ENCODE data around the gene CAMSAP3. TPM values are rescaled to one million over a fixed set of nuclear protein-coding genes. Genes with fewer than 3 reads are reported as not detected.

The CAMSAP3 gene
- total RNA-seq, 1 donor from 2014 or later, result 12.6 TPM

DNA sequence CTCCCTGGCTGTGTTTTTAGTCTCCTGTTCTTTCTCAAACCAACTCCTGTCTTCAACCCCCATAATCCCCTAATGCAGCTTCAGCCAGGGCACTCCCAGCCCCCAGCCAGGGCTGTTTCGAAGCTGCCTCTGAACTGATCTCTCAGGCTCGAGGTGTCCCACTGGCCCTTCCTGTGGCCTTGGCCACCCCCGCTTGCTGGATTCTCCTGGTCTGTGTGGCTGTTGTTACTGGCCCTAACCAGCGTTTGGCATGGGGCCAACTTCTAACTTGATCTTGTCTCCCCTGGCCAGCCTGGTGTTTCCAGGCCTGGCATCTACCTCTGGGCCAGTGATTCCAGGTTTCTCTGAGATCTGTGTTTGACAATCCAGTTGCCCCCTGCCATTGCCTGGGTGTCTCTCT is 22.7 kb downstream of the CAMSAP3 start:
- Histone ChIP-seq H3K27me3 (ENCODE audit: control insufficient read depth, insufficient read depth, low read length) (no peaks in the 10 kb centered on the region), H3K36me3 (ENCODE audit: control insufficient read depth, insufficient read depth, low read length) (no peaks in the 10 kb centered on the region), H3K4me3 (ENCODE audit: low read depth, low read length) (no peak overlapping the region)
- TF ChIP-seq CTCF (IDR thresholded peaks at IDR 0.05; ENCODE audit: insufficient read depth, low read length, poor library complexity, severe bottlenecking), result no peak
- no peak for DNase-seq (ENCODE audit: low read depth)

DNA sequence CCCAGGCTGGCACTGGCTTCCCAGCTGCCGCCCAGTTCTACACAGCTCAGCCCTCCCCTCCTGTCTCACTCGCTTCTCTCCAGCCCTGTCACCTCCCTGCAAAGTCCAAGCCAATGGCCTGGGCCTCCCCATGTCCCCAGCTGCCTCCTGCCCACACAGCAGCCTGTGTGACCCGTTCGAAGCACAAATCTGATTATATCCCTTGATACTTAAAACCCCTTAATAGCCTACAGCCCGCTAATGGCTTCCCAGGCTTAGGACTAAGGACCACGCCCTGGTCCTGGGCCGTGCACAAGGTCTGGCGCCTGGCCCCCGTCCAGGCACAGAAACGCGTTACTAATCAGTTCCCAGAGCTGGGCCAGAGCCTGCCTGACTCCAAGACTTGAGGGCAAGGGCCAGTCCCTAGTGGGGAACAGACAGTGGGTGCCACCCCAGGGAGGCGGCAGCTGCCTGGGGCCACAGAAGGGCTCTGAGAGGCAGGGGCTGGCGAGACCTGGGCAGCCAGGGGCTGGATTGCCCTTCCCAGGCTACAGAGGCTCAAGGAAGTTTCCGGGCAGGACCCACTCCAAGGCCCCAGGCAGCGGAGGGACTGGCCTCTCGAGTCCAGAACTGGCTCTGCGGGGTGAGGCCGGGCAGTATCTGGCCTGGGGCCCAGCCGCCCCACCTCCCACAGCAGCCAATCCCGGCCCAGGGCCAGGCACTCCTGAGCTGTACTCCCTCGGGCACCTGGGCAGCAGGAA is 23.3 kb downstream of the CAMSAP3 start:
- no peak for TF ChIP-seq CTCF (IDR thresholded peaks at IDR 0.05; ENCODE audit: insufficient read depth, low read length, poor library complexity, severe bottlenecking)
- no peak for DNase-seq (ENCODE audit: low read depth)
- no peak overlapping the region for H3K4me3 ChIP-seq (ENCODE audit: low read depth, low read length)
- H3K27me3 ChIP-seq (ENCODE audit: control insufficient read depth, insufficient read depth, low read length), result no peaks in the 10 kb centered on the region
- no peaks in the 10 kb centered on the region for H3K36me3 ChIP-seq (ENCODE audit: control insufficient read depth, insufficient read depth, low read length)

DNA sequence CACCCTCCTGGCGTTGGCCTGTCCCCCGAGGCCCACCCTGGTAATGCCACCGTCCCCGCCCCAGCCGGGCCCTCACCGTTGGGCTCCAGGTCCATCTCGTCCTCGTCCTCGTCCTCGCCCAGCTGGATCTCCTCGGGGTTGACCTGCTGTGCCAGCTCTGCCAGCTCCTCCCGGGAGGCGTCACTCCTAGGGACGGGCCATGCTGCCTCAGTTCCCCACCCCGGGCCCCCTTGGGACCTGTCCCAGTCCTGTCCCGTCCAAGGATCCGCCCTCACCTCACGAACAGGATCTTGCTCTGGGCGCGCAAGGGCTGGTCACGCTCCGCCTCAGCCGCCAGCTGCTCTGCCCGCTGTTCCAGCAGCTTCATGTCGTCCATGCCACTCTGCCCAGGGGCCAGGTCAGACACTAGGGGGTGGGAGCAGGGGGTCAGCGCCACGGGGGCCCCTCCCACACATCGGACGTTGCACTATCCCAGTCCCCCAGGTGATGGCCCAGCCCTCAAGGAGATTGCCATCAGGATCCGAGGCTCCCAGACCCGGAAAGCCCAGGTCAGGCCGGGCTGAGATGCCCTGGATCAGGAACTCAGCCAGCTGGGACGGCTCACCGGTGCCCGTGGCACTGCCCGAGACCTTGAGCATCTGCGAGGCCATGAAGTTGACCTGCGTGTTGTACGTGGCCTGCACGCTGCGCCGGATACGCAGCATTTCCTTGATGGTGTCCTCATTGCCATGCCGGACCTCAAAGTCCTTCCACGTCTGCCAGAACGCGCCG is 24.2 kb downstream of the CAMSAP3 start:
- no peaks in the 10 kb centered on the region for H3K36me3 ChIP-seq (ENCODE audit: control insufficient read depth, insufficient read depth, low read length)
- H3K27me3 ChIP-seq (ENCODE audit: control insufficient read depth, insufficient read depth, low read length), result no peaks in the 10 kb centered on the region
- no peak for TF ChIP-seq CTCF (IDR thresholded peaks at IDR 0.05; ENCODE audit: insufficient read depth, low read length, poor library complexity, severe bottlenecking)
- DNase-seq (ENCODE audit: low read depth), result no peak
- no peak overlapping the region for H3K4me3 ChIP-seq (ENCODE audit: low read depth, low read length)

GRCh38 chr19:7620442-7621412 is 25.1 kb downstream of the CAMSAP3 start:
- Histone ChIP-seq H3K4me3 (ENCODE audit: low read depth, low read length) (no peak overlapping the region), H3K27me3 (ENCODE audit: control insufficient read depth, insufficient read depth, low read length) (no peaks in the 10 kb centered on the region), H3K36me3 (ENCODE audit: control insufficient read depth, insufficient read depth, low read length) (peaks cover 2% of the 10 kb centered on the region)
- TF ChIP-seq CTCF (IDR thresholded peaks at IDR 0.05; ENCODE audit: insufficient read depth, low read length, poor library complexity, severe bottlenecking), result no peak
- no peak for DNase-seq (ENCODE audit: low read depth)

DNA sequence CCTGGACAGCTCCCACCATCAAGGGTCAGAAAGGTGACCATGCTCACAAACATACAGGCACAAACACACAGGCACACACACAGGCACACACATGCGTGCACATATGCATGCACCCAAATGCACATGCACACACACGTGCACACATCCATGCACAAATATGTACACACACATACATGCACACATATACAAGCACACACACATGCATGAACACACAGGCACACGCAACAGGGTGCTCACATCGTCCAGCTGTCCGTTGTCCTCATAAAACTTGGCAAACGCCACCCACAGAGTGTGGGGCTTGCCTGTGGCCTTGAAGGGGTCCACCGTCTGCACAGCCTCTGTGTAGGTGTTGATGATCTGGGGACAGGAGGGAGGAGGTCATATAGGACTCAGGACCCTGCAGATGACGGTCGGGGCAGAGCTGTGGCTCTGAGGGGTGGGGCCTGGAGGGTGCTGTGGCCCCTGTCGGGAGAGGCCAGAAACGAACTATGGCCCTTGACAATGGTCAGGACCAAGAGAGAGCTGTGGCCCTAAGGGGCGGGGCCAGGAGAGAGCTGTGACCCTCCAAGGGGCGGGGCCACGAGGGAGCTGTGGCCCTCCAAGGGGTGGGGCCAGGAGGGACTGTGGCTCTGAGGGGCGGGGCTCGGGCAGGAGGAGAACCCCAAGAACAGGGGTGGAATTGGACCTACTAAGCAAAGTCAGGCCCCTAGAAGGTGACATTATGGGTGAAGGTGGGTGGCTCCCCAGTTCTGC is 27.4 kb downstream of the CAMSAP3 start:
- no peak for DNase-seq (ENCODE audit: low read depth)
- Histone ChIP-seq H3K27me3 (ENCODE audit: control insufficient read depth, insufficient read depth, low read length) (no peaks in the 10 kb centered on the region), H3K36me3 (ENCODE audit: control insufficient read depth, insufficient read depth, low read length) (peaks cover 2% of the 10 kb centered on the region), H3K4me3 (ENCODE audit: low read depth, low read length) (no peak overlapping the region)
- no peak for TF ChIP-seq CTCF (IDR thresholded peaks at IDR 0.05; ENCODE audit: insufficient read depth, low read length, poor library complexity, severe bottlenecking)

Data from kidney epithelial cell (primary cell).